GM23248 (cell line): ENCODE measurements around the gene PIP5K1B. TPM values are rescaled to one million over a fixed set of nuclear protein-coding genes. Genes with fewer than 3 reads are reported as not detected.

Experiments
- DNase-seq: peaks from one replicate; pipeline ENCODE4 v3.0.0-alpha.2; 2015
- H2AFZ ChIP-seq: fragments of 200-600 bp; sonication (generic); 2 replicates; pipeline ENCODE4 v1.6.1; 2016; ENCODE audit warnings: antibody characterized with exemption
- H3F3A ChIP-seq: fragments of 200-600 bp; sonication (generic); 2 replicates; pipeline ENCODE4 v1.6.1; 2016; ENCODE audit warnings: mild to moderate bottlenecking, antibody characterized with exemption, mixed run types; ENCODE audit not compliant: insufficient read depth
- H3K27ac ChIP-seq: fragments of 200-600 bp; sonication (generic); 2 replicates; pipeline ENCODE4 v1.5.1; 2016; ENCODE audit warnings: mild to moderate bottlenecking
- H3K27me3 ChIP-seq: fragments of 200-600 bp; sonication (generic); replicated peaks from 2 replicates; pipeline ENCODE4 v1.6.1; 2016; ENCODE audit warnings: mild to moderate bottlenecking; ENCODE audit not compliant: insufficient read depth
- H3K36me3 ChIP-seq: fragments of 200-600 bp; sonication (generic); 2 replicates; pipeline ENCODE4 v1.6.1; 2016; ENCODE audit warnings: low read depth, mild to moderate bottlenecking
- H3K4me1 ChIP-seq: fragments of 200-600 bp; sonication (generic); 2 replicates; pipeline ENCODE4 v1.6.1; 2016; ENCODE audit warnings: mild to moderate bottlenecking; ENCODE audit not compliant: insufficient read depth
- H3K4me2 ChIP-seq: fragments of 200-600 bp; sonication (generic); one replicate; pipeline ENCODE4 v1.6.1; 2016; ENCODE audit warnings: mild to moderate bottlenecking; ENCODE audit not compliant: unreplicated experiment
- H3K4me3 ChIP-seq: fragments of 200-600 bp; sonication (generic); 2 replicates; pipeline ENCODE4 v1.5.1; 2016; ENCODE audit warnings: mild to moderate bottlenecking
- H3K79me2 ChIP-seq: fragments of 200-600 bp; sonication (generic); 2 replicates; pipeline ENCODE4 v1.6.1; 2016; ENCODE audit warnings: mild to moderate bottlenecking; ENCODE audit not compliant: insufficient read depth
- H3K9ac ChIP-seq: fragments of 200-600 bp; sonication (generic); 2 replicates; pipeline ENCODE4 v1.6.1; 2016; ENCODE audit warnings: mild to moderate bottlenecking
- H3K9me2 ChIP-seq: fragments of 200-600 bp; sonication (generic); 2 replicates; pipeline ENCODE4 v1.6.1; 2016; ENCODE audit warnings: mixed run types, mild to moderate bottlenecking, moderate library complexity; ENCODE audit not compliant: insufficient read depth
- H3K9me3 ChIP-seq: fragments of 200-600 bp; sonication (generic); one replicate; pipeline ENCODE4 v1.6.1; 2017; ENCODE audit warnings: low read depth
- H4K20me1 ChIP-seq: fragments of 200-600 bp; sonication (generic); 2 replicates; pipeline ENCODE4 v1.6.0; 2016; ENCODE audit not compliant: insufficient read depth
- EZH2 ChIP-seq: fragments of 200-600 bp; sonication (generic); IDR thresholded peaks from 2 replicates; pipeline ENCODE4 v1.6.1; 2018; ENCODE audit warnings: antibody characterized with exemption, mild to moderate bottlenecking; ENCODE audit not compliant: insufficient read depth, poor library complexity, severe bottlenecking
- EZH2phosphoT487 ChIP-seq: fragments of 200-600 bp; sonication (generic); IDR thresholded peaks from 2 replicates; pipeline ENCODE4 v1.6.1; 2018; ENCODE audit warnings: antibody characterized with exemption, moderate library complexity, mild to moderate bottlenecking, low read depth; ENCODE audit not compliant: insufficient read depth
- WGBS, 2 experiments: methylation state at CpG; one replicate each; pipeline ENCODE4 v1.1.6; 2015 to 2017; ENCODE audit warnings: low lambda C conversion rate in 2 of 2, low coverage in 1 of 2; ENCODE audit errors: missing lambda C conversion rate in 2 of 2; 5-methylcytosine and 5-hydroxymethylcytosine counted together
- in situ Hi-C: fragments of 300-500 bp; cut with MboI; formaldehyde crosslinking; loops from 2 replicates; pipeline ENCODE4 v1.15.0; 2020
- polyA plus RNA-seq: library from polyadenylated mRNA; unstranded; fragments of >200 nt; fragmentation: Nextera tagmentation; extraction: Ambion mirVana; gene quantifications from 2 replicates; pipeline ENCODE4 v1.2.1, GENCODE V29; 2016
- total RNA-seq: library from RNA; depleted of rRNA; stranded (reverse); fragments of >200 nt; shearing (Covaris generic); gene quantifications from 2 replicates; pipeline ENCODE4 v1.2.3, GENCODE V29; 2014

PIP5K1B gene
- total and polyA plus RNA-seq, 2 experiments from 2014 or later, result not detected

- H3K27ac ChIP-seq, result no peak overlapping the region
- 24 to 38% methylated on average over 3 of the region's 3 CpGs for WGBS, 2 experiments
- H4K20me1 ChIP-seq, result no peaks in the 10 kb centered on the region
- H3K4me1 ChIP-seq, result no peaks in the 10 kb centered on the region
- 0 out of 2 replicates have a peak, but pooled peaks cover 2% of the 10 kb centered on the region for H3K27me3 ChIP-seq
- no peaks in the 10 kb centered on the region for H3F3A ChIP-seq
- in situ Hi-C loops, result no loop called here
- H3K9ac ChIP-seq, result no peak overlapping the region
- no peak overlapping the region for H2AFZ ChIP-seq
- no peak for DNase-seq
- H3K4me2 ChIP-seq, result no peak overlapping the region
- no peaks in the 10 kb centered on the region for H3K79me2 ChIP-seq
- H3K9me3 ChIP-seq, result no peaks in the 10 kb centered on the region
- no peaks in the 10 kb centered on the region for H3K9me2 ChIP-seq
- no peak overlapping the region for H3K4me3 ChIP-seq
- no peaks in the 10 kb centered on the region for H3K36me3 ChIP-seq
- no peak for TF ChIP-seq EZH2
- no peak for TF ChIP-seq EZH2phosphoT487
Observed at GRCh38 chr9:68942790-68943189, 237.8 kb downstream of the PIP5K1B start.

GRCh38 chr9:68947015-68947414 is 242.0 kb downstream of the PIP5K1B start:
- no peak overlapping the region for H3K9ac ChIP-seq
- in situ Hi-C loops, result no loop called here
- no peaks in the 10 kb centered on the region for H3K9me3 ChIP-seq
- H3K4me2 ChIP-seq, result no peak overlapping the region
- no peak overlapping the region for H3K4me3 ChIP-seq
- no peak overlapping the region for H3K27ac ChIP-seq
- no peaks in the 10 kb centered on the region for H3K36me3 ChIP-seq
- H3K27me3 ChIP-seq, result no peaks in the 10 kb centered on the region
- no peak for DNase-seq
- H4K20me1 ChIP-seq, result no peaks in the 10 kb centered on the region
- H2AFZ ChIP-seq, result no peak overlapping the region
- H3K79me2 ChIP-seq, result no peaks in the 10 kb centered on the region
- no peaks in the 10 kb centered on the region for H3F3A ChIP-seq
- TF ChIP-seq EZH2phosphoT487 (no peak), EZH2 (no peak)
- no peaks in the 10 kb centered on the region for H3K9me2 ChIP-seq
- 38 to 47% methylated on average over 4 of the region's 4 CpGs for WGBS, 2 experiments
- no peaks in the 10 kb centered on the region for H3K4me1 ChIP-seq

- H4K20me1 ChIP-seq, result no peaks in the 10 kb centered on the region
- 22 to 34% methylated on average over 3 of the region's 3 CpGs for WGBS, 2 experiments
- no peak overlapping the region for H2AFZ ChIP-seq
- no peaks in the 10 kb centered on the region for H3K27me3 ChIP-seq
- in situ Hi-C loops, result no loop called here
- H3K9ac ChIP-seq, result no peak overlapping the region
- H3K4me2 ChIP-seq, result no peak overlapping the region
- H3K36me3 ChIP-seq, result no peaks in the 10 kb centered on the region
- no peaks in the 10 kb centered on the region for H3K9me3 ChIP-seq
- H3K9me2 ChIP-seq, result no peaks in the 10 kb centered on the region
- H3K79me2 ChIP-seq, result no peaks in the 10 kb centered on the region
- DNase-seq, result no peak
- H3K27ac ChIP-seq, result no peak overlapping the region
- H3K4me1 ChIP-seq, result no peaks in the 10 kb centered on the region
- H3F3A ChIP-seq, result no peaks in the 10 kb centered on the region
- TF ChIP-seq EZH2 (no peak), EZH2phosphoT487 (no peak)
- no peak overlapping the region for H3K4me3 ChIP-seq
Observed at GRCh38 chr9:68947842-68948569, 243.0 kb downstream of the PIP5K1B start.

GRCh38 chr9:68949271-68950000 is 244.4 kb downstream of the PIP5K1B start:
- Histone ChIP-seq H3K9me3 (no peaks in the 10 kb centered on the region), H3K79me2 (no peaks in the 10 kb centered on the region), H3K27me3 (no peaks in the 10 kb centered on the region), H3K27ac (no peak overlapping the region), H2AFZ (no peak overlapping the region), H3F3A (no peaks in the 10 kb centered on the region), H3K4me1 (no peaks in the 10 kb centered on the region), H3K9ac (no peak overlapping the region), H3K36me3 (no peaks in the 10 kb centered on the region), H3K4me2 (no peak overlapping the region), H4K20me1 (no peaks in the 10 kb centered on the region), H3K9me2 (no peaks in the 10 kb centered on the region), H3K4me3 (no peak overlapping the region)
- DNase-seq, result no peak
- in situ Hi-C loops, result no loop called here
- WGBS, 2 experiments, result 36 to 37% methylated on average over 13 of the region's 13 CpGs
- TF ChIP-seq EZH2phosphoT487 (no peak), EZH2 (no peak)
